ENCODE results near the gene VPS33A.

Gene VPS33A

DNA sequence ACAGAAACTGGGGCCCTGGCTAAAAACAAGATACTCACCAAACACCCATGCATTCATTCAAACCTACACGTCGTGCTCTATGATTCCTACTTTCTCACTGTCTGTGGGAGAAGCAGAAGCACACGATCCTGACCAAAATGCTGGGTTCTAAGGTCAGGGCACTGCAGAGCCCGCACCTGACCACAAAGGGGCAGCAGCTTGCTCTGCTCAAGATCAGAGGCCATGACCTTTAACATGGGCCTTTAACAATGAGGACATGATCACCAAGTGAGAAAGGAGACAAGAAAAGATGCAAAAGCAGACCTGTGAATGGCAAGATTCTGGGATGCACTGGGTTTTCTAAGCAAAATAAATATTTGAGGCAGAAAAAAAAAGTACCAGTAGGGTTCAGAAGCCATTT lies 40.1 kb upstream of the VPS33A start:
- H3K9me2 ChIP-seq (replicated peaks; ENCODE audit: low read depth, low read length), result no peaks in the 10 kb centered on the region
- no peaks in the 10 kb centered on the region for H3K4me1 ChIP-seq (ENCODE audit: insufficient read depth, low read length, poor library complexity, severe bottlenecking)
- H4K20me1 ChIP-seq (ENCODE audit: insufficient read depth, low read length, poor library complexity, severe bottlenecking), result no peaks in the 10 kb centered on the region
- peaks cover 4% of the 10 kb centered on the region; the same call in 1 of the 2 replicates for H3K36me3 ChIP-seq (ENCODE audit: insufficient read depth, low read length)
- H3K4me2 ChIP-seq (ENCODE audit: low read depth, low read length, poor library complexity, severe bottlenecking), result no peak overlapping the region
- H3K9ac ChIP-seq (ENCODE audit: low read depth, low read length, poor library complexity, severe bottlenecking), result no peak overlapping the region
- TF ChIP-seq EZH2phosphoT487 (IDR thresholded peaks at IDR 0.05; ENCODE audit: borderline replicate concordance), result no peak
- TF ChIP-seq, protein P1, sequence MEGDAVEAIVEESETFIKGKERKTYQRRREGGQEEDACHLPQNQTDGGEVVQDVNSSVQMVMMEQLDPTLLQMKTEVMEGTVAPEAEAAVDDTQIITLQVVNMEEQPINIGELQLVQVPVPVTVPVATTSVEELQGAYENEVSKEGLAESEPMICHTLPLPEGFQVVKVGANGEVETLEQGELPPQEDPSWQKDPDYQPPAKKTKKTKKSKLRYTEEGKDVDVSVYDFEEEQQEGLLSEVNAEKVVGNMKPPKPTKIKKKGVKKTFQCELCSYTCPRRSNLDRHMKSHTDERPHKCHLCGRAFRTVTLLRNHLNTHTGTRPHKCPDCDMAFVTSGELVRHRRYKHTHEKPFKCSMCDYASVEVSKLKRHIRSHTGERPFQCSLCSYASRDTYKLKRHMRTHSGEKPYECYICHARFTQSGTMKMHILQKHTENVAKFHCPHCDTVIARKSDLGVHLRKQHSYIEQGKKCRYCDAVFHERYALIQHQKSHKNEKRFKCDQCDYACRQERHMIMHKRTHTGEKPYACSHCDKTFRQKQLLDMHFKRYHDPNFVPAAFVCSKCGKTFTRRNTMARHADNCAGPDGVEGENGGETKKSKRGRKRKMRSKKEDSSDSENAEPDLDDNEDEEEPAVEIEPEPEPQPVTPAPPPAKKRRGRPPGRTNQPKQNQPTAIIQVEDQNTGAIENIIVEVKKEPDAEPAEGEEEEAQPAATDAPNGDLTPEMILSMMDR (conservative IDR thresholded peaks at IDR 0.05; ENCODE audit: low read length), result peak; percentile 55
- no peak overlapping the region for H3K4me3 ChIP-seq (ENCODE audit: low read length, poor library complexity, severe bottlenecking)
- no peaks in the 10 kb centered on the region for H3F3A ChIP-seq (ENCODE audit: low read depth)
- H3K9me3 ChIP-seq (ENCODE audit: insufficient read depth, low read depth, low read length), result no peaks in the 10 kb centered on the region
- no peaks in the 10 kb centered on the region for H3K79me2 ChIP-seq (ENCODE audit: insufficient read depth, low read length)
- H3K27me3 ChIP-seq (ENCODE audit: insufficient read depth, low read length, poor library complexity, severe bottlenecking), result no peaks in the 10 kb centered on the region
- no peak overlapping the region for H2AFZ ChIP-seq (ENCODE audit: low read length)

DNA sequence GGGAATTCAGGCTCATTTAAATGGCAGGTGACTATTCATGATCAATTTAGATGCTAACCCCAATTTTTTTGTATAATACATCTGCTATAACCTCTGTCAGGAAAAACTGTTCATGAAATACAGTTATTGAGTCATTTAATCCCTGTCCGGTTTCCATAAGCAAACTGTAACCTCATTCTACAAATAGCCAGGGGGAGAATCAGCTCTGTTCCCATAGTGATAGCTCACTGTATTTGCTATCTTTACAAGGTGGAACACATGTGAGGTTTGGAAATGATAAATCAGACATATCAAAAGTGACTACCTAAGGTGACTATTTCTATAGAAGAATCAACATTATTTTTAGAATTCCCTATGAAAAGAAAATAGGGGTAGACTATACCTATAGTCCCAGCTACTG lies 38.6 kb upstream of the VPS33A start:
- H3K4me1 ChIP-seq (ENCODE audit: insufficient read depth, low read length, poor library complexity, severe bottlenecking), result no peaks in the 10 kb centered on the region
- no peaks in the 10 kb centered on the region for H3K27me3 ChIP-seq (ENCODE audit: insufficient read depth, low read length, poor library complexity, severe bottlenecking)
- H3K36me3 ChIP-seq (ENCODE audit: insufficient read depth, low read length), result peaks cover 4% of the 10 kb centered on the region; the same call in 1 of the 2 replicates
- H3K9ac ChIP-seq (ENCODE audit: low read depth, low read length, poor library complexity, severe bottlenecking), result no peak overlapping the region
- H3K4me2 ChIP-seq (ENCODE audit: low read depth, low read length, poor library complexity, severe bottlenecking), result no peak overlapping the region
- H3F3A ChIP-seq (ENCODE audit: low read depth), result no peaks in the 10 kb centered on the region
- no peaks in the 10 kb centered on the region for H3K9me3 ChIP-seq (ENCODE audit: insufficient read depth, low read depth, low read length)
- no peak overlapping the region for H3K4me3 ChIP-seq (ENCODE audit: low read length, poor library complexity, severe bottlenecking)
- H3K79me2 ChIP-seq (ENCODE audit: insufficient read depth, low read length), result no peaks in the 10 kb centered on the region
- H2AFZ ChIP-seq (ENCODE audit: low read length), result no peak overlapping the region
- H3K9me2 ChIP-seq (replicated peaks; ENCODE audit: low read depth, low read length), result no peaks in the 10 kb centered on the region
- TF ChIP-seq, protein P1 (conservative IDR thresholded peaks at IDR 0.05; ENCODE audit: low read length), result no peak
- no peak for TF ChIP-seq EZH2phosphoT487 (IDR thresholded peaks at IDR 0.05; ENCODE audit: borderline replicate concordance)
- H4K20me1 ChIP-seq (ENCODE audit: insufficient read depth, low read length, poor library complexity, severe bottlenecking), result no peaks in the 10 kb centered on the region

DNA sequence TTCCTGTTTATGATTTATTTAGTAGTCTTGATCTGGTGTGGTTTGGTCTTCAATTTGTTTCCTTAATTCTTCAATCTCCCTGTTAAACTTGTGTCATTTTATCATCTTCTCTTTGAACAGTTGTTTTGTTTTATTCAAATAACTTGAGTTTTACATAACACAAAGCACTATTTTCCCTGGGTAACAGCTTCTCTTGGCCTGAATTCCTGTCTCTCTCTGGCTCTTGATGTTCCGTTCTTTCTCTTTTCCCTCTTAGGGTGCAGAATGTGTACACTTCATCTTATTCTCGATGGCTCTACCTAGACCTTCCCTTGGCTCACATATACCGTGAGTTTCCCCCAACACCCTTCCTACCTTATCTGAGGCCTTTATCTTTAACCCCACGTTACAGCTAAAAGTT lies 36.8 kb upstream of the VPS33A start:
- Histone ChIP-seq H3K79me2 (ENCODE audit: insufficient read depth, low read length) (no peaks in the 10 kb centered on the region), H3K9ac (ENCODE audit: low read depth, low read length, poor library complexity, severe bottlenecking) (no peak overlapping the region), H3F3A (ENCODE audit: low read depth) (no peaks in the 10 kb centered on the region), H3K4me3 (ENCODE audit: low read length, poor library complexity, severe bottlenecking) (no peak overlapping the region), H2AFZ (ENCODE audit: low read length) (no peak overlapping the region), H3K9me2 (replicated peaks; ENCODE audit: low read depth, low read length) (no peaks in the 10 kb centered on the region), H3K4me1 (ENCODE audit: insufficient read depth, low read length, poor library complexity, severe bottlenecking) (no peaks in the 10 kb centered on the region), H3K36me3 (ENCODE audit: insufficient read depth, low read length) (no peaks in the 10 kb centered on the region), H3K27me3 (ENCODE audit: insufficient read depth, low read length, poor library complexity, severe bottlenecking) (no peaks in the 10 kb centered on the region), H4K20me1 (ENCODE audit: insufficient read depth, low read length, poor library complexity, severe bottlenecking) (no peaks in the 10 kb centered on the region), H3K9me3 (ENCODE audit: insufficient read depth, low read depth, low read length) (no peaks in the 10 kb centered on the region), H3K4me2 (ENCODE audit: low read depth, low read length, poor library complexity, severe bottlenecking) (no peak overlapping the region)
- TF ChIP-seq EZH2phosphoT487 (IDR thresholded peaks at IDR 0.05; ENCODE audit: borderline replicate concordance), result no peak
- TF ChIP-seq, protein P1 (conservative IDR thresholded peaks at IDR 0.05; ENCODE audit: low read length), result no peak

Data from Loucy (cell line).